Lower leg skin (tissue), 4 donors: Measurements from ENCODE around the gene REP15. TPM values are rescaled to one million over a fixed set of nuclear protein-coding genes. Genes with fewer than 3 reads are reported as not detected.

Source experiments
- DNase-seq, 2 donors: peaks; one replicate each; pipeline ENCODE4 v3.0.0-alpha.2; 2019; ENCODE audit warnings: low spot score in 2 of 2
- H3K4me3 ChIP-seq: fragments of 200-600 bp; sonication (generic); 2 replicates; pipeline ENCODE4 v1.5.1; 2017; ENCODE audit warnings: mild to moderate bottlenecking, low read depth; ENCODE audit not compliant: poor library complexity, severe bottlenecking
- CTCF ChIP-seq, 3 donors: fragments of 450-650 bp; IDR thresholded peaks; one replicate each; pipeline ENCODE4 v1.5.1; 2016; ENCODE audit warnings: antibody characterized with exemption in 3 of 3, mild to moderate bottlenecking in 3 of 3, moderate library complexity in 2 of 3
- POLR2A ChIP-seq, 2 donors: fragments of 450-650 bp; IDR thresholded peaks; one replicate each; pipeline ENCODE4 v1.6.1; 2016 to 2017; ENCODE audit warnings: antibody characterized with exemption in 2 of 2, mild to moderate bottlenecking in 1 of 2, moderate library complexity in 1 of 2
- WGBS, 2 donors: methylation state at CpG; one replicate each; pipeline ENCODE4 v1.1.5; 2018; 5-methylcytosine and 5-hydroxymethylcytosine counted together
- intact Hi-C: fragments of 100-400 bp; cut with DNase I; formaldehyde crosslinking; loops from one replicate; pipeline ENCODE4 v1.15.0; 2023; ENCODE audit warnings: low total_unique reads
- total RNA-seq, 4 donors: library from RNA; depleted of rRNA; stranded (reverse); fragments of >200 nt; gene quantifications; one replicate each; pipeline ENCODE4 v1.1.0, GENCODE V29; 2016

Gene REP15
- total RNA-seq, 4 donors from 2014 or later = 0.55 to 3.5 (median 0.83) TPM

DNA sequence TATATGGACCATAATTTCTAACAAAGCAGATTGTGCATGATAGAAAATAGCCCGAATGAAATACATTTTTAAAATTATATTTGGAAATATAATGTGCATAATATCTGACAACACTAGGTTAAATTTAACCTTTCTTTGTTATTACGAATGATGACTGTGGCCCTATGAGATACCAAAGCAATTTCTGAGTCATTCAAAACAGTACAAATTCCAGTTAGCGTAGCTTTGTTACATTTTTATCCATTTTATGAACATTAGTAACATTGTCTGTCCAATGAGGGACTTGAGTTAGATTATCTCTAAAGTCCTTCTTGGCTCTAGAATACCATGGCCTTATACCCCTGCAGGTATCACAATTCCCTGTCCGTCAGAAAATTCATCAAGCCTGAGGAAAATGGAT lies 39.0 kb upstream of the REP15 start:
- 94 to 95% methylated on average over 4 of the region's 4 CpGs for WGBS, 2 donors
- no peak overlapping the region for H3K4me3 ChIP-seq
- DNase-seq = no peak
- TF ChIP-seq CTCF (IDR thresholded peaks at IDR 0.05) (no peak), POLR2A (IDR thresholded peaks at IDR 0.05) (no peak)
- intact Hi-C loops = no loop called here

GRCh38 chr12:27665704-27666103 lies 30.5 kb upstream of the REP15 start:
- WGBS, 2 donors = 78 to 80% methylated on average over 3 of the region's 3 CpGs
- DNase-seq = no peak
- intact Hi-C loops = no loop called here
- no peak overlapping the region for H3K4me3 ChIP-seq
- no peak for TF ChIP-seq POLR2A (IDR thresholded peaks at IDR 0.05)
- TF ChIP-seq CTCF (IDR thresholded peaks at IDR 0.05) = no peak

DNA sequence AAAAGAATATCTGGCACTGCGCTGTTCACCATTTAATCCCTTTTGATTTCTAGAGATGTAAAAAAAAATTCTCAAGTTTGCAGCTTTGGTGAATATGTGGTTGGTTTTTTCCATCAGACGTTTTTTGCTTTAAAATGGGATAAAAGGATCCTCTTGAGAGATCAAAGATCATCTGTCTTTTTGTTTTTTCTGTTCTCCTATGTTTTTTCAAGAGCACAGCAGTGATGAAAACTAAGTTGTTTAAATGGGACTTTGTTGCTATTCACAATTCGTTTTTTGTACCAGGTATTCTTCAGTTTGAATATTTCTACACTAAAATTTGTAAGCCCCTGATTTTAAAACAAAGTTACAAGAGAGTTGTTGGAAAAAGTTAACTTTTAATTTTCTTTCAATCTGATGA lies 29.7 kb upstream of the REP15 start:
- intact Hi-C loops = no loop called here
- TF ChIP-seq CTCF (IDR thresholded peaks at IDR 0.05) (no peak), POLR2A (IDR thresholded peaks at IDR 0.05) (no peak)
- WGBS, 2 donors = 60 to 72% methylated on average over 3 of the region's 3 CpGs
- DNase-seq = no peak
- no peak overlapping the region for H3K4me3 ChIP-seq

- no peak overlapping the region for H3K4me3 ChIP-seq
- intact Hi-C loops = no loop called here
- TF ChIP-seq CTCF (IDR thresholded peaks at IDR 0.05) (no peak), POLR2A (IDR thresholded peaks at IDR 0.05) (no peak)
- WGBS, 2 donors = 73 to 74% methylated on average over 6 of the region's 6 CpGs
- no peak for DNase-seq
These were observed 28.7 kb upstream of the REP15 start for GRCh38 chr12:27667540-27667939.

GRCh38 chr12:27672051-27672450 lies 24.2 kb upstream of the REP15 start:
- TF ChIP-seq POLR2A (IDR thresholded peaks at IDR 0.05) (no peak), CTCF (IDR thresholded peaks at IDR 0.05) (no peak)
- 74 to 82% methylated on average over 4 of the region's 4 CpGs for WGBS, 2 donors
- DNase-seq = no peak
- intact Hi-C loops = no loop called here
- no peak overlapping the region for H3K4me3 ChIP-seq

DNA sequence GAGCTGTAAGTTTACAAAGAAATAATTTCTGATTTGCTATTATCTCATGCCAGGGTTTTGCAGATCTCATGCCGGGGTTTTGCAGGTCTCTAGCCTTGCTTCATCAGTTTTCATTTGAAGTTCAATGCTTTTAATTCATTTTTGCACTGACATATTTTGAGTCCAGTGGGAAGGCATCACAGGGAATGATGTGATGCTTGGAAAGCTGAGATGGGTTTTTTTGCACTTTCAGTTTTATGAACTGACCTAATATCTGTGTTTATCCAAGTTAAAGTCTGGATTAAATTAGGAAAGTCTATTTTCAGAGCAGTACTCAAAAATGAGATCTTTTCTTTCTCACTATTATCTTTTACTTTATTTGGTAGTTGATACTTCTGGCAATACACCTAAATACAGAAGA lies 23.6 kb upstream of the REP15 start:
- no peak for DNase-seq
- no peak for TF ChIP-seq CTCF (IDR thresholded peaks at IDR 0.05)
- TF ChIP-seq POLR2A (IDR thresholded peaks at IDR 0.05) = no peak
- 62 to 71% methylated on average over 1 of the region's 1 CpG for WGBS, 2 donors
- no peak overlapping the region for H3K4me3 ChIP-seq
- intact Hi-C loops = no loop called here
